Measurements from ENCODE around the gene RXRA.

RXRA gene

GRCh38 chr9:134431095-134431494 is 104.8 kb downstream of the RXRA start:
- FAIRE-seq (no peak), DNase-seq (ENCODE audit: insufficient read length, low spot score) (no peak)
- TF ChIP-seq CTCF (IDR thresholded peaks at IDR 0.05; ENCODE audit: insufficient read depth, missing control alignments) = no peak

GRCh38 chr9:134431626-134432025 is 105.4 kb downstream of the RXRA start:
- TF ChIP-seq CTCF (IDR thresholded peaks at IDR 0.05; ENCODE audit: insufficient read depth, missing control alignments) = no peak
- FAIRE-seq (no peak), DNase-seq (ENCODE audit: insufficient read length, low spot score) (no peak)

- no peak for DNase-seq (ENCODE audit: insufficient read length, low spot score)
- no peak for FAIRE-seq
- no peak for TF ChIP-seq CTCF (IDR thresholded peaks at IDR 0.05; ENCODE audit: insufficient read depth, missing control alignments)
Measured at GRCh38 chr9:134432471-134432870, 106.2 kb downstream of the RXRA start.

GRCh38 chr9:134433101-134433500 is 106.8 kb downstream of the RXRA start:
- no peak for TF ChIP-seq CTCF (IDR thresholded peaks at IDR 0.05; ENCODE audit: insufficient read depth, missing control alignments)
- FAIRE-seq (no peak), DNase-seq (ENCODE audit: insufficient read length, low spot score) (no peak)

- TF ChIP-seq CTCF (IDR thresholded peaks at IDR 0.05; ENCODE audit: insufficient read depth, missing control alignments) = no peak
- no peak for DNase-seq (ENCODE audit: insufficient read length, low spot score)
- FAIRE-seq = no peak
Measured at GRCh38 chr9:134433909-134434882, 107.9 kb downstream of the RXRA start.

- no peak for TF ChIP-seq CTCF (IDR thresholded peaks at IDR 0.05; ENCODE audit: insufficient read depth, missing control alignments)
- FAIRE-seq (no peak), DNase-seq (ENCODE audit: insufficient read length, low spot score) (no peak)
Measured at GRCh38 chr9:134434894-134435506, 108.7 kb downstream of the RXRA start.
